GM11168 (cell line): ENCODE measurements around the gene UST.

ENCODE experiments used
- in situ Hi-C: fragments of 300-500 bp; cut with MboI; formaldehyde crosslinking; loops from one replicate; pipeline ENCODE4 v1.12.0; 2022; ENCODE audit warnings: low sequenced_read_pairs; ENCODE audit not compliant: unreplicated experiment

Gene UST

GRCh38 chr6:149049230-149049629 lies 302.4 kb downstream of the UST start:
- in situ Hi-C loops, result no loop called here

- in situ Hi-C loops, result no loop called here
Measured at GRCh38 chr6:149050160-149050559, 303.3 kb downstream of the UST start.

- in situ Hi-C loops, result no loop called here
Measured at GRCh38 chr6:149052350-149053106, 305.7 kb downstream of the UST start.

GRCh38 chr6:149053848-149054558 lies 307.2 kb downstream of the UST start:
- in situ Hi-C loops, result no loop called here

GRCh38 chr6:149054559-149055194 lies 307.8 kb downstream of the UST start:
- in situ Hi-C loops, result no loop called here

GRCh38 chr6:149055195-149055899 lies 308.5 kb downstream of the UST start:
- in situ Hi-C loops, result no loop called here

- in situ Hi-C loops, result no loop called here
Measured at GRCh38 chr6:149056777-149057463, 310.1 kb downstream of the UST start.

- in situ Hi-C loops, result no loop called here
Measured at GRCh38 chr6:149057464-149057840, 310.6 kb downstream of the UST start.

- in situ Hi-C loops, result no loop called here
Measured at GRCh38 chr6:149059557-149059956, 312.7 kb downstream of the UST start.

- in situ Hi-C loops, result no loop called here
Measured at GRCh38 chr6:149060300-149060984, 313.6 kb downstream of the UST start.

- in situ Hi-C loops, result no loop called here
Measured at GRCh38 chr6:149060985-149061760, 314.3 kb downstream of the UST start.

- in situ Hi-C loops, result no loop called here
Measured at GRCh38 chr6:149061930-149062329, 315.1 kb downstream of the UST start.

GRCh38 chr6:149062653-149063348 lies 316.0 kb downstream of the UST start:
- in situ Hi-C loops, result no loop called here

- in situ Hi-C loops, result no loop called here
Measured at GRCh38 chr6:149063468-149063867, 316.6 kb downstream of the UST start.

- in situ Hi-C loops, result no loop called here
Measured at GRCh38 chr6:149064001-149064659, 317.3 kb downstream of the UST start.

- in situ Hi-C loops, result loop anchor here (5.0 kb wide), 1 partner anchor 32 kb away; no protein-coding TSS in a partner anchor
Measured at GRCh38 chr6:149064660-149065015, 317.8 kb downstream of the UST start.

GRCh38 chr6:149065121-149065520 lies 318.3 kb downstream of the UST start:
- in situ Hi-C loops, result loop anchor here (5.0 kb wide), 1 partner anchor 33 kb away; no protein-coding TSS in a partner anchor
